Bronchial epithelial cell (primary cell): ENCODE results near the gene OAS3. TPM values are rescaled to one million over a fixed set of nuclear protein-coding genes. Genes with fewer than 3 reads are reported as not detected.
A peak's percentile ranks its signal among the peaks of the same experiment; 100 is the strongest.

Source experiments
- DNase-seq: peaks from one replicate; pipeline ENCODE4 v3.0.0-alpha.2; 2010; ENCODE audit warnings: low read depth
- FAIRE-seq: peaks from 2 replicates; lab custom pipeline; 2011; peaks lifted over from hg19 to GRCh38; lab: Jason Lieb, UNC
- H3K27me3 ChIP-seq: 2 replicates; pipeline ENCODE4 v1.5.1; 2011; ENCODE audit warnings: low read length; ENCODE audit not compliant: control insufficient read depth, insufficient read depth
- H3K36me3 ChIP-seq: 2 replicates; pipeline ENCODE4 v1.5.1; 2011; ENCODE audit warnings: low read length; ENCODE audit not compliant: control insufficient read depth, insufficient read depth
- H3K4me3 ChIP-seq: 2 replicates; pipeline ENCODE4 v1.5.1; 2011; ENCODE audit warnings: mild to moderate bottlenecking, low read depth, low read length, control low read depth
- total RNA-seq: library from RNA; depleted of rRNA; stranded (reverse); fragments of >200 nt; gene quantifications from 2 replicates; pipeline ENCODE4 v1.2.1, GENCODE V29; 2014
- TF ChIP-seq, protein P1 (sequence below): IDR thresholded peaks from 2 replicates; pipeline ENCODE4 v1.5.1; 2011; ENCODE audit warnings: mild to moderate bottlenecking, moderate library complexity, low read length, control low read depth, inconsistent platforms; ENCODE audit not compliant: insufficient read depth, severe bottlenecking

The OAS3 gene
- total RNA-seq, 1 donor from 2014 or later, result 1.3 TPM

DNA sequence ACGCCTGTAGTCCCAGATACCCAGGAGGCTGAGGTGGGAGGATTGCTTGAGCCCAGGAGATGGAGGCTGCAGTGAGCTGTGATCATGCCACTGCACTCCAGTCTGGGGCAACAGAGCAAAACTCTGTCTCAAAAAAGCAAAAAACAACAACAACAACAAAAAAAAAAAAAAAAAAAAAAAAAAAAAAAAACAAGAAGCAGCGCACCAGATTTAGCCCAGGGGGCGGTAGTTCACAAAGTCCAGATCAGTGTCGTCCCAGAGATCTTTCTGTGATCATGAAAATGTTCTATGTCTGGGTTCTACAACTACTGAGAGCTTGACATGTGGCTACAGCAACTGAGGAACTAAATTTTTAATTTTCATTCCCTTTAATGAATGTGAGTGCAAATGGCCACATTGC is 67.5 kb downstream of the OAS3 start:
- FAIRE-seq (no peak), DNase-seq (no peak)
- TF ChIP-seq, protein P1, sequence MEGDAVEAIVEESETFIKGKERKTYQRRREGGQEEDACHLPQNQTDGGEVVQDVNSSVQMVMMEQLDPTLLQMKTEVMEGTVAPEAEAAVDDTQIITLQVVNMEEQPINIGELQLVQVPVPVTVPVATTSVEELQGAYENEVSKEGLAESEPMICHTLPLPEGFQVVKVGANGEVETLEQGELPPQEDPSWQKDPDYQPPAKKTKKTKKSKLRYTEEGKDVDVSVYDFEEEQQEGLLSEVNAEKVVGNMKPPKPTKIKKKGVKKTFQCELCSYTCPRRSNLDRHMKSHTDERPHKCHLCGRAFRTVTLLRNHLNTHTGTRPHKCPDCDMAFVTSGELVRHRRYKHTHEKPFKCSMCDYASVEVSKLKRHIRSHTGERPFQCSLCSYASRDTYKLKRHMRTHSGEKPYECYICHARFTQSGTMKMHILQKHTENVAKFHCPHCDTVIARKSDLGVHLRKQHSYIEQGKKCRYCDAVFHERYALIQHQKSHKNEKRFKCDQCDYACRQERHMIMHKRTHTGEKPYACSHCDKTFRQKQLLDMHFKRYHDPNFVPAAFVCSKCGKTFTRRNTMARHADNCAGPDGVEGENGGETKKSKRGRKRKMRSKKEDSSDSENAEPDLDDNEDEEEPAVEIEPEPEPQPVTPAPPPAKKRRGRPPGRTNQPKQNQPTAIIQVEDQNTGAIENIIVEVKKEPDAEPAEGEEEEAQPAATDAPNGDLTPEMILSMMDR, result peak; percentile 35
- Histone ChIP-seq H3K27me3 (no peaks in the 10 kb centered on the region), H3K4me3 (no peak overlapping the region), H3K36me3 (no peaks in the 10 kb centered on the region)

DNA sequence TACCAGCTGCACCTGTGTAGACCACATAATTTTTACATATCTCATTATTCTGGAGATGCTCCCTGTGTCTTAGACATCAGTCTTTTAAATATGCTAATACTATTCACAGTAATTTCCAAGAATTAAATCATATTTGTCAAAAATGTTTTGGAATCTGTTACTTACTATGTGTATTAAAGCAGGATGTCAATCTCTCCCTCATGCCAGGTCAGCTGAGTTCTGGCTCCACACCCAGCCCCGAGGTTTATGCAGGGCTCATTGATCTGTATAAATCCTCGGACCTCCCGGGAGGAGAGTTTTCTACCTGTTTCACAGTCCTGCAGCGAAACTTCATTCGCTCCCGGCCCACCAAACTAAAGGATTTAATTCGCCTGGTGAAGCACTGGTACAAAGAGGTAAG is 67.9 kb downstream of the OAS3 start:
- no peaks in the 10 kb centered on the region for H3K27me3 ChIP-seq

DNA sequence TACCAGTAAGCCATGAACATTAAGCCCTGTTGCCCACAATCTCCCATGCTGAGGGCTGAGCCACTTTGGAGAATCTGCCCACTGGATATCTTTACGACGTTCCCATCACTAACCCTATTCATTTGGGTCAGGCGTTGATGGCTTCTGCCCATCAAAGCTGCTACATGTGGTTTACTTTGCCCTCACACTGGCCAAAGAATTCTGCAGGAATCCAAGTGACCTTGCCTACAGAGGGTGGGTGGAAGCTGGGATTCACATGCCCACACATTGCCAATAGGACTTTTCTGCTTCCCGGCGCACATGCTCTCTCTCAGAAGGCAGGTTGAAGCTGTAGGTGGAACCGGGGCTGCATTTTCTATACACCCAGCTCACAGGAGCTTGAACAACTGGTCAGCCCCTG is 68.4 kb downstream of the OAS3 start:
- H3K4me3 ChIP-seq, result no peak overlapping the region
- DNase-seq, result no peak
- no peaks in the 10 kb centered on the region for H3K27me3 ChIP-seq
- FAIRE-seq, result no peak
- TF ChIP-seq, protein P1, result no peak
- no peaks in the 10 kb centered on the region for H3K36me3 ChIP-seq

More for the DNA sequence above, 67.9 kb downstream of the OAS3 start:
- TF ChIP-seq, protein P1, result no peak
- Histone ChIP-seq H3K36me3 (no peaks in the 10 kb centered on the region), H3K4me3 (no peak overlapping the region)
- FAIRE-seq (no peak), DNase-seq (no peak)

- H3K4me3 ChIP-seq, result no peak overlapping the region
- H3K36me3 ChIP-seq, result no peaks in the 10 kb centered on the region
- TF ChIP-seq, protein P1, result no peak
- H3K27me3 ChIP-seq, result no peaks in the 10 kb centered on the region
- peak; percentile 36 for FAIRE-seq
- DNase-seq, result peak; percentile 37
Measured at GRCh38 chr12:113007166-113007565, 68.9 kb downstream of the OAS3 start.

- TF ChIP-seq, protein P1, result no peak
- Histone ChIP-seq H3K4me3 (no peak overlapping the region), H3K36me3 (no peaks in the 10 kb centered on the region), H3K27me3 (no peaks in the 10 kb centered on the region)
- DNase-seq (no peak), FAIRE-seq (no peak)
Measured at GRCh38 chr12:113010701-113011100, 72.4 kb downstream of the OAS3 start.

GRCh38 chr12:113014565-113014964 is 76.3 kb downstream of the OAS3 start:
- no peaks in the 10 kb centered on the region for H3K36me3 ChIP-seq
- TF ChIP-seq, protein P1, result no peak
- DNase-seq (no peak), FAIRE-seq (no peak)
- no peak overlapping the region for H3K4me3 ChIP-seq
- no peaks in the 10 kb centered on the region for H3K27me3 ChIP-seq
